ENCODE data around the gene PBX3. TPM values are rescaled to one million over a fixed set of nuclear protein-coding genes. Genes with fewer than 3 reads are reported as not detected.

Gene PBX3
- total and polyA plus RNA-seq, 10 of the 15 experiments (the other 5 are each of a cell fraction or from before 2014, with no cell fraction given) = 6.7 to 146 (median 22.2) TPM

DNA sequence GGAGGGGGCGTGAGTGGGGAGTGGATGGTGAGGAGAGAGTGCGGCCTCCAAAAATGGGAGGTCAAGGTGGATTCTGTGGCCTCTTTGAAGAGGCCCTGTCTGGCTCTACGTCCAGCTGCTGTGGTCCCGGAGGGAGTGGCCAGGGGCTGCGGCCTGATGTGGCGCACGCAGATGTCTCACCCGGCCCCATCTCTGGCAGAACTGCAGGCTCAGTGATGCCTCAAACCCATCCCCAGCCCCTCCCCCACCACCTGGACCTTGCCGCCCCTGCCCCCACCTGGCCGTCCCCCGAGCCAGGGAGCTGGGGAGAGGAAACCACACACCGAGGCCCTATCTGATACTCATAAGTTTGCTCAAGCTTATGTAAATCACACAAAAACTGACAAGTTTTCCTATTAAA, 267.6 kb downstream of the PBX3 start:
- no peak overlapping the region for H2AFZ ChIP-seq (ENCODE audit: control insufficient read depth, low read depth, low read length)
- in situ Hi-C loops (cut with MboI) (no loop called here), intact Hi-C loops (cut with micrococcal nuclease; ENCODE audit: unreplicated experiment) (no loop called here)
- ATAC-seq = no peak
- H4K20me1 ChIP-seq (ENCODE audit: control insufficient read depth, insufficient read depth) = no peaks in the 10 kb centered on the region
- no peak overlapping the region for H3K4me3 ChIP-seq
- TF ChIP-seq TCF12 (IDR thresholded peaks at IDR 0.05; ENCODE audit: low read depth, low read length) (no peak), TAF1 (IDR thresholded peaks at IDR 0.05; ENCODE audit: borderline replicate concordance, low read depth, low read length) (no peak), RAD51 (IDR thresholded peaks at IDR 0.05) (no peak), EED (IDR thresholded peaks at IDR 0.05; ENCODE audit: low read depth) (no peak), SMAD5 (IDR thresholded peaks at IDR 0.05; ENCODE audit: low read depth) (no peak), GABPA (IDR thresholded peaks at IDR 0.05; ENCODE audit: low read depth) (no peak), KAT2A (conservative IDR thresholded peaks at IDR 0.05; ENCODE audit: control insufficient read depth, low read depth, low read length) (no peak)
- TF ChIP-seq, protein P1, sequence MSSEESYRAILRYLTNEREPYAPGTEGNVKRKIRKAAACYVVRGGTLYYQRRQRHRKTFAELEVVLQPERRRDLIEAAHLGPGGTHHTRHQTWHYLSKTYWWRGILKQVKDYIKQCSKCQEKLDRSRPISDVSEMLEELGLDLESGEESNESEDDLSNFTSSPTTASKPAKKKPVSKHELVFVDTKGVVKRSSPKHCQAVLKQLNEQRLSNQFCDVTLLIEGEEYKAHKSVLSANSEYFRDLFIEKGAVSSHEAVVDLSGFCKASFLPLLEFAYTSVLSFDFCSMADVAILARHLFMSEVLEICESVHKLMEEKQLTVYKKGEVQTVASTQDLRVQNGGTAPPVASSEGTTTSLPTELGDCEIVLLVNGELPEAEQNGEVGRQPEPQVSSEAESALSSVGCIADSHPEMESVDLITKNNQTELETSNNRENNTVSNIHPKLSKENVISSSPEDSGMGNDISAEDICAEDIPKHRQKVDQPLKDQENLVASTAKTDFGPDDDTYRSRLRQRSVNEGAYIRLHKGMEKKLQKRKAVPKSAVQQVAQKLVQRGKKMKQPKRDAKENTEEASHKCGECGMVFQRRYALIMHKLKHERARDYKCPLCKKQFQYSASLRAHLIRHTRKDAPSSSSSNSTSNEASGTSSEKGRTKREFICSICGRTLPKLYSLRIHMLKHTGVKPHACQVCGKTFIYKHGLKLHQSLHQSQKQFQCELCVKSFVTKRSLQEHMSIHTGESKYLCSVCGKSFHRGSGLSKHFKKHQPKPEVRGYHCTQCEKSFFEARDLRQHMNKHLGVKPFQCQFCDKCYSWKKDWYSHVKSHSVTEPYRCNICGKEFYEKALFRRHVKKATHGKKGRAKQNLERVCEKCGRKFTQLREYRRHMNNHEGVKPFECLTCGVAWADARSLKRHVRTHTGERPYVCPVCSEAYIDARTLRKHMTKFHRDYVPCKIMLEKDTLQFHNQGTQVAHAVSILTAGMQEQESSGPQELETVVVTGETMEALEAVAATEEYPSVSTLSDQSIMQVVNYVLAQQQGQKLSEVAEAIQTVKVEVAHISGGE (CRISPR knock-in tag; IDR thresholded peaks at IDR 0.05) = no peak
- TF ChIP-seq, protein P2, sequence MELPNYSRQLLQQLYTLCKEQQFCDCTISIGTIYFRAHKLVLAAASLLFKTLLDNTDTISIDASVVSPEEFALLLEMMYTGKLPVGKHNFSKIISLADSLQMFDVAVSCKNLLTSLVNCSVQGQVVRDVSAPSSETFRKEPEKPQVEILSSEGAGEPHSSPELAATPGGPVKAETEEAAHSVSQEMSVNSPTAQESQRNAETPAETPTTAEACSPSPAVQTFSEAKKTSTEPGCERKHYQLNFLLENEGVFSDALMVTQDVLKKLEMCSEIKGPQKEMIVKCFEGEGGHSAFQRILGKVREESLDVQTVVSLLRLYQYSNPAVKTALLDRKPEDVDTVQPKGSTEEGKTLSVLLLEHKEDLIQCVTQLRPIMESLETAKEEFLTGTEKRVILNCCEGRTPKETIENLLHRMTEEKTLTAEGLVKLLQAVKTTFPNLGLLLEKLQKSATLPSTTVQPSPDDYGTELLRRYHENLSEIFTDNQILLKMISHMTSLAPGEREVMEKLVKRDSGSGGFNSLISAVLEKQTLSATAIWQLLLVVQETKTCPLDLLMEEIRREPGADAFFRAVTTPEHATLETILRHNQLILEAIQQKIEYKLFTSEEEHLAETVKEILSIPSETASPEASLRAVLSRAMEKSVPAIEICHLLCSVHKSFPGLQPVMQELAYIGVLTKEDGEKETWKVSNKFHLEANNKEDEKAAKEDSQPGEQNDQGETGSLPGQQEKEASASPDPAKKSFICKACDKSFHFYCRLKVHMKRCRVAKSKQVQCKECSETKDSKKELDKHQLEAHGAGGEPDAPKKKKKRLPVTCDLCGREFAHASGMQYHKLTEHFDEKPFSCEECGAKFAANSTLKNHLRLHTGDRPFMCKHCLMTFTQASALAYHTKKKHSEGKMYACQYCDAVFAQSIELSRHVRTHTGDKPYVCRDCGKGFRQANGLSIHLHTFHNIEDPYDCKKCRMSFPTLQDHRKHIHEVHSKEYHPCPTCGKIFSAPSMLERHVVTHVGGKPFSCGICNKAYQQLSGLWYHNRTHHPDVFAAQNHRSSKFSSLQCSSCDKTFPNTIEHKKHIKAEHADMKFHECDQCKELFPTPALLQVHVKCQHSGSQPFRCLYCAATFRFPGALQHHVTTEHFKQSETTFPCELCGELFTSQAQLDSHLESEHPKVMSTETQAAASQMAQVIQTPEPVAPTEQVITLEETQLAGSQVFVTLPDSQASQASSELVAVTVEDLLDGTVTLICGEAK (IDR thresholded peaks at IDR 0.05; ENCODE audit: borderline replicate concordance) = no peak
- DNase-seq (ENCODE audit: low read depth, low spot score) = no peak
- H3K4me1 ChIP-seq (ENCODE audit: control insufficient read depth, insufficient read depth, low read length) = no peaks in the 10 kb centered on the region
- CTCF ChIA-PET = no interaction called here
- H3K9me3 ChIP-seq (replicated peaks; ENCODE audit: control insufficient read depth, insufficient read depth, low read length) = no peaks in the 10 kb centered on the region
- no peaks in the 10 kb centered on the region for H3K27me3 ChIP-seq (replicated peaks in 1 of 2; ENCODE audit: control insufficient read depth in 2 of 2, insufficient read depth in 2 of 2, low read length in 1 of 2)
- no TSS peak for BruUV-seq (replicated peaks)
- no peaks in the 10 kb centered on the region for H3K79me2 ChIP-seq (ENCODE audit: control insufficient read depth, insufficient read depth, low read length)
- RAD21 ChIA-PET (ENCODE audit: unreplicated experiment) = no interaction called here
- H3K27ac ChIP-seq (ENCODE audit: control insufficient read depth, insufficient read depth) = no peak overlapping the region
- no peaks in the 10 kb centered on the region for H3K36me3 ChIP-seq (ENCODE audit: control insufficient read depth in 2 of 2, insufficient read depth in 2 of 2, low read length in 1 of 2)
- POLR2A ChIA-PET = no interaction called here
- no peak overlapping the region for H3K9ac ChIP-seq (ENCODE audit: control insufficient read depth, insufficient read depth, low read length)
- SMC1A ChIA-PET (ENCODE audit: uncharacterized antibody, unreplicated experiment) = no interaction called here
- FAIRE-seq = no peak
- 47% methylated on average over 8 of the region's 12 CpGs for WGBS (ENCODE audit: insufficient coverage, insufficient replicate concordance, low lambda C conversion rate, missing lambda C conversion rate)
- H3K4me2 ChIP-seq (ENCODE audit: control insufficient read depth, insufficient read depth) = no peak overlapping the region
